Astrocyte (in vitro differentiated cells and primary cell): ENCODE results near the gene FAM3D. TPM values are rescaled to one million over a fixed set of nuclear protein-coding genes. Genes with fewer than 3 reads are reported as not detected.

Source experiments
- DNase-seq: peaks from one replicate; pipeline ENCODE4 v3.0.0-alpha.2; 2010; ENCODE audit warnings: low read depth
- FAIRE-seq: peaks from 2 replicates; lab custom pipeline; 2011; peaks lifted over from hg19 to GRCh38; lab: Jason Lieb, UNC
- H2AFZ ChIP-seq: 2 replicates; pipeline ENCODE4 v1.6.0; 2012; ENCODE audit warnings: low read depth, low read length, inconsistent platforms
- H3K27ac ChIP-seq: 2 replicates; pipeline ENCODE4 v1.5.1; 2011; ENCODE audit warnings: low read depth, low read length, inconsistent platforms
- H3K27me3 ChIP-seq: 2 replicates; pipeline ENCODE4 v1.6.0; 2011; ENCODE audit warnings: low read length, inconsistent platforms; ENCODE audit not compliant: insufficient read depth
- H3K36me3 ChIP-seq: 2 replicates; pipeline ENCODE4 v1.5.1; 2011; ENCODE audit warnings: low read length, inconsistent platforms; ENCODE audit not compliant: insufficient read depth
- H3K4me1 ChIP-seq: 2 replicates; pipeline ENCODE4 v1.5.1; 2011; ENCODE audit warnings: low read length, inconsistent platforms; ENCODE audit not compliant: insufficient read depth
- H3K4me2 ChIP-seq: 2 replicates; pipeline ENCODE4 v1.6.0; 2012; ENCODE audit warnings: low read length, inconsistent platforms
- H3K4me3 ChIP-seq: 2 replicates; pipeline ENCODE4 v1.5.1; 2011; ENCODE audit warnings: low read depth, mild to moderate bottlenecking, low read length, inconsistent platforms; ENCODE audit not compliant: insufficient read depth
- H3K79me2 ChIP-seq: 2 replicates; pipeline ENCODE4 v1.6.0; 2012; ENCODE audit warnings: mild to moderate bottlenecking, low read length, inconsistent platforms; ENCODE audit not compliant: insufficient read depth
- H3K9ac ChIP-seq: 2 replicates; pipeline ENCODE4 v1.6.0; 2012; ENCODE audit warnings: mild to moderate bottlenecking, low read length, inconsistent platforms
- H3K9me3 ChIP-seq: 2 replicates; pipeline ENCODE4 v1.5.1; 2012; ENCODE audit warnings: low read depth, mild to moderate bottlenecking, low read length, inconsistent platforms; ENCODE audit not compliant: insufficient read depth
- H4K20me1 ChIP-seq: 2 replicates; pipeline ENCODE4 v1.6.0; 2012; ENCODE audit warnings: low read length, inconsistent platforms; ENCODE audit not compliant: insufficient read depth
- H3K27ac Mint-ChIP-seq: one replicate; pipeline ENCODE4 v1.8.0; 2021; ENCODE audit warnings: mild to moderate bottlenecking, mixed read lengths; ENCODE audit not compliant: unreplicated experiment
- H3K27me3 Mint-ChIP-seq: one replicate; pipeline ENCODE4 v1.8.0; 2021; ENCODE audit warnings: low read depth, mixed read lengths; ENCODE audit not compliant: unreplicated experiment
- H3K36me3 Mint-ChIP-seq: one replicate; pipeline ENCODE4 v1.8.0; 2021; ENCODE audit warnings: low read depth, mixed read lengths; ENCODE audit not compliant: unreplicated experiment
- H3K4me1 Mint-ChIP-seq: one replicate; pipeline ENCODE4 v1.8.0; 2021; ENCODE audit warnings: low read depth, mixed read lengths; ENCODE audit not compliant: unreplicated experiment
- H3K4me3 Mint-ChIP-seq: one replicate; pipeline ENCODE4 v1.8.0; 2021; ENCODE audit warnings: mild to moderate bottlenecking, moderate library complexity, mixed read lengths; ENCODE audit not compliant: unreplicated experiment
- H3K9me3 Mint-ChIP-seq: one replicate; pipeline ENCODE4 v1.8.0; 2021; ENCODE audit warnings: mild to moderate bottlenecking, mixed read lengths; ENCODE audit not compliant: unreplicated experiment
- EZH2 ChIP-seq: IDR thresholded peaks from 2 replicates; pipeline ENCODE4 v1.6.1; 2012; ENCODE audit warnings: mild to moderate bottlenecking, low read length, inconsistent platforms; ENCODE audit not compliant: insufficient read depth
- total RNA-seq: library from RNA; stranded (reverse); gene quantifications from 2 replicates; pipeline ENCODE4 v1.2.1, GENCODE V29; 2021
- TF ChIP-seq, protein P1 (sequence below): IDR thresholded peaks from 2 replicates; pipeline ENCODE4 v1.5.1; 2011; ENCODE audit warnings: low read depth, mild to moderate bottlenecking, inconsistent platforms, low read length, moderate library complexity; ENCODE audit not compliant: insufficient read depth

The FAM3D gene
- total RNA-seq, 1 donor from 2014 or later, result not detected

DNA sequence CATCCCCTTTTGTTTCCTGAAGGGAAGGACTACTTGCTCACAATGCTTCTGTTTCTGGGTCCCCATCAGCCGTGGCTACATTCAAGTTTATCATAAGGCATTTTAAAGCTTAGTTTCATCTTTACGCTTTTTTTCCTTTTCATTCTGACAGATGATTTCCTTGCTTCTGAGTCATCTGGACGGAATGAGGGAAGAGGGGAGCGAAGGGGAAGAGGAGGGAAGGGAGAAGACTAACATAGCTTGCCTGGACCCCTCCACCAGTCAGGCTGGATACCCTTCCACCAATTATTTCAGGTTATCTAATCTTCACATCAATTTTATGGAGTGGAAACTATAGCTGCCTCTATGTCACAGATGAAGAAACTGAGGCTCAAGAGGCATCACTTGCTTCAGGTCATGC lies 27.6 kb downstream of the FAM3D start:
- H3K9me3 Mint-ChIP-seq, result peaks cover 2% of the 10 kb centered on the region
- H4K20me1 ChIP-seq, result no peaks in the 10 kb centered on the region
- FAIRE-seq, result no peak
- peak overlapping the region; percentile 61 for H3K4me2 ChIP-seq
- peak overlapping the region; percentile 11 for H3K9ac ChIP-seq
- no peaks in the 10 kb centered on the region for H3K27me3 ChIP-seq
- no peak for TF ChIP-seq EZH2
- TF ChIP-seq, protein P1, sequence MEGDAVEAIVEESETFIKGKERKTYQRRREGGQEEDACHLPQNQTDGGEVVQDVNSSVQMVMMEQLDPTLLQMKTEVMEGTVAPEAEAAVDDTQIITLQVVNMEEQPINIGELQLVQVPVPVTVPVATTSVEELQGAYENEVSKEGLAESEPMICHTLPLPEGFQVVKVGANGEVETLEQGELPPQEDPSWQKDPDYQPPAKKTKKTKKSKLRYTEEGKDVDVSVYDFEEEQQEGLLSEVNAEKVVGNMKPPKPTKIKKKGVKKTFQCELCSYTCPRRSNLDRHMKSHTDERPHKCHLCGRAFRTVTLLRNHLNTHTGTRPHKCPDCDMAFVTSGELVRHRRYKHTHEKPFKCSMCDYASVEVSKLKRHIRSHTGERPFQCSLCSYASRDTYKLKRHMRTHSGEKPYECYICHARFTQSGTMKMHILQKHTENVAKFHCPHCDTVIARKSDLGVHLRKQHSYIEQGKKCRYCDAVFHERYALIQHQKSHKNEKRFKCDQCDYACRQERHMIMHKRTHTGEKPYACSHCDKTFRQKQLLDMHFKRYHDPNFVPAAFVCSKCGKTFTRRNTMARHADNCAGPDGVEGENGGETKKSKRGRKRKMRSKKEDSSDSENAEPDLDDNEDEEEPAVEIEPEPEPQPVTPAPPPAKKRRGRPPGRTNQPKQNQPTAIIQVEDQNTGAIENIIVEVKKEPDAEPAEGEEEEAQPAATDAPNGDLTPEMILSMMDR, result no peak
- no peaks in the 10 kb centered on the region for H3K36me3 ChIP-seq
- H3K36me3 Mint-ChIP-seq, result no peaks in the 10 kb centered on the region
- no peak overlapping the region for H3K27ac Mint-ChIP-seq
- no peak overlapping the region for H3K4me3 Mint-ChIP-seq
- H2AFZ ChIP-seq, result no peak overlapping the region
- DNase-seq, result peak; percentile 38
- H3K4me1 Mint-ChIP-seq, result peaks cover 6% of the 10 kb centered on the region
- H3K79me2 ChIP-seq, result no peaks in the 10 kb centered on the region
- H3K27ac ChIP-seq, result no peak overlapping the region
- peaks cover 4% of the 10 kb centered on the region for H3K4me1 ChIP-seq
- H3K27me3 Mint-ChIP-seq, result peaks cover 24% of the 10 kb centered on the region
- no peaks in the 10 kb centered on the region for H3K9me3 ChIP-seq
- no peak overlapping the region for H3K4me3 ChIP-seq

DNA sequence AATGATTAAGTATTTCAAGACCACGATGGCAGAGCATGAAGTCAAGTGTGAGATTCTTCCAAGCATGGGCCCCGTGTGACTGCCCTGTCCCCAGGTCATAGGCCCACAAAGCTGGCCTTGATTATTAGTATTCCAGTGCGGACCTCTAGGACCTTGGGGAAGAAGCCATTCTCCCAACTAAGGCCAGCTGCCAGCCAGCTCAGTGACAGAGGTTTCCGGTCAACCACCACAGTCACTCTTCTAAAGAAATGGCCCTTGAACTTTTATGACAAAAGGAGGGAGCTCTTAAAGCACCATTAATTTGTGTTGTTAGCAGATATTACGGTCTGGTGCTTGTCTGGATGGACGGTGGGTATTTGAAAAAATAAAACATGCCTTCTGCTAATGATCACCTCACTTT lies 28.0 kb downstream of the FAM3D start:
- H3K9me3 ChIP-seq, result no peaks in the 10 kb centered on the region
- peak overlapping the region; percentile 61 for H3K4me2 ChIP-seq
- H3K4me1 ChIP-seq, result peaks cover 4% of the 10 kb centered on the region
- Mint-ChIP-seq H3K9me3 (peaks cover 2% of the 10 kb centered on the region), H3K27me3 (peaks cover 25% of the 10 kb centered on the region), H3K27ac (no peak overlapping the region), H3K4me3 (no peak overlapping the region), H3K4me1 (peaks cover 7% of the 10 kb centered on the region), H3K36me3 (no peaks in the 10 kb centered on the region)
- H3K9ac ChIP-seq, result peak overlapping the region; percentile 11
- no peaks in the 10 kb centered on the region for H3K36me3 ChIP-seq
- no peak for TF ChIP-seq EZH2
- TF ChIP-seq, protein P1, result no peak
- no peaks in the 10 kb centered on the region for H4K20me1 ChIP-seq
- H3K27me3 ChIP-seq, result no peaks in the 10 kb centered on the region
- no peak overlapping the region for H3K27ac ChIP-seq
- H3K79me2 ChIP-seq, result no peaks in the 10 kb centered on the region
- H3K4me3 ChIP-seq, result no peak overlapping the region
- DNase-seq (no peak), FAIRE-seq (no peak)
- no peak overlapping the region for H2AFZ ChIP-seq

DNA sequence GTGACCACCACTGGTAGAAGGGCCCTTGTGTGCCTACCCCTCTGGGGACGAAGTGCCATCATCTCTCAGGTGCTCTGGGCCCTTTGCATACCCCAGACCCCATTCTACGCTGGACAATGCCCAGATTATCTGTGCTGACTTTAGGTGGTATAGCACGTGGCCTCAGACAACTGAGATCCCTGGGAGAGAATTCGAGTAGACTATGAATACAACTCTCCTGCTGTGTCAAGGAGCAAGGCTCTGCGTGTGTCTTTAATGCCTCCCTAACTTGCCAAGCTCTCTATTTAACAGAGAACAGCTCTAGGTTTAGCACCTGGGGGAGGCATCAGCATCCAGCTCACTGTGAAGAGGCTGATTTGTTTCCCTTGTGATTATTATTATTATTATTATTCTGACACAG lies 29.1 kb downstream of the FAM3D start:
- Histone ChIP-seq H3K4me2 (no peak overlapping the region), H3K27me3 (no peaks in the 10 kb centered on the region), H3K4me1 (peaks cover 4% of the 10 kb centered on the region), H2AFZ (no peak overlapping the region), H3K4me3 (no peak overlapping the region), H3K36me3 (no peaks in the 10 kb centered on the region), H3K9ac (no peak overlapping the region), H4K20me1 (no peaks in the 10 kb centered on the region), H3K27ac (no peak overlapping the region), H3K9me3 (no peaks in the 10 kb centered on the region), H3K79me2 (no peaks in the 10 kb centered on the region)
- H3K27ac Mint-ChIP-seq, result no peak overlapping the region
- no peak overlapping the region for H3K4me3 Mint-ChIP-seq
- H3K36me3 Mint-ChIP-seq, result no peaks in the 10 kb centered on the region
- H3K9me3 Mint-ChIP-seq, result no peaks in the 10 kb centered on the region
- DNase-seq, result no peak
- H3K27me3 Mint-ChIP-seq, result peaks cover 21% of the 10 kb centered on the region
- FAIRE-seq, result no peak
- H3K4me1 Mint-ChIP-seq, result peaks cover 10% of the 10 kb centered on the region
- TF ChIP-seq, protein P1, result no peak
- no peak for TF ChIP-seq EZH2
